ENCODE results near the gene PTPRR.

PTPRR gene

GRCh38 chr12:70645494-70646317, 274.8 kb downstream of the PTPRR start:
- peak; percentile 87 for DNase-seq (ENCODE audit: low read depth, low spot score)

GRCh38 chr12:70644861-70645260, 275.7 kb downstream of the PTPRR start:
- DNase-seq (ENCODE audit: low read depth, low spot score): peak; percentile 33

GRCh38 chr12:70643939-70644338, 276.6 kb downstream of the PTPRR start:
- DNase-seq (ENCODE audit: low read depth, low spot score): no peak

- no peak for DNase-seq (ENCODE audit: low read depth, low spot score)
Observed at GRCh38 chr12:70641691-70642090, 278.8 kb downstream of the PTPRR start.

- no peak for DNase-seq (ENCODE audit: low read depth, low spot score)
Observed at GRCh38 chr12:70640901-70641300, 279.6 kb downstream of the PTPRR start.

GRCh38 chr12:70639535-70639934, 281.0 kb downstream of the PTPRR start:
- DNase-seq (ENCODE audit: low read depth, low spot score): no peak

- no peak for DNase-seq (ENCODE audit: low read depth, low spot score)
Observed at GRCh38 chr12:70638639-70639360, 281.7 kb downstream of the PTPRR start.

GRCh38 chr12:70637303-70638085, 283.0 kb downstream of the PTPRR start, which contains the start of gene PTPRB:
TSS of gene PTPRB (minus strand) at chr12:70637429. CDS start at chr12:70637395, 34 bp downstream.
- DNase-seq (ENCODE audit: low read depth, low spot score): no peak

- DNase-seq (ENCODE audit: low read depth, low spot score): no peak
Observed at GRCh38 chr12:70635755-70636154, 284.8 kb downstream of the PTPRR start.

- no peak for DNase-seq (ENCODE audit: low read depth, low spot score)
Observed at GRCh38 chr12:70628701-70629480, 291.6 kb downstream of the PTPRR start.

GRCh38 chr12:70627677-70628076, 292.9 kb downstream of the PTPRR start:
- no peak for DNase-seq (ENCODE audit: low read depth, low spot score)

- DNase-seq (ENCODE audit: low read depth, low spot score): no peak
Observed at GRCh38 chr12:70626180-70626579, 294.4 kb downstream of the PTPRR start.

GRCh38 chr12:70619471-70620152, 300.9 kb downstream of the PTPRR start:
- DNase-seq (ENCODE audit: low read depth, low spot score): peak; percentile 16

GRCh38 chr12:70618371-70618770, 302.2 kb downstream of the PTPRR start:
- no peak for DNase-seq (ENCODE audit: low read depth, low spot score)

- DNase-seq (ENCODE audit: low read depth, low spot score): no peak
Observed at GRCh38 chr12:70617450-70617849, 303.1 kb downstream of the PTPRR start.

- no peak for DNase-seq (ENCODE audit: low read depth, low spot score)
Observed at GRCh38 chr12:70615174-70615866, 305.2 kb downstream of the PTPRR start.

GRCh38 chr12:70609739-70610491, 310.6 kb downstream of the PTPRR start:
- peak; percentile 52 for DNase-seq (ENCODE audit: low read depth, low spot score)

GRCh38 chr12:70609203-70609602, 311.3 kb downstream of the PTPRR start:
- DNase-seq (ENCODE audit: low read depth, low spot score): no peak

- no peak for DNase-seq (ENCODE audit: low read depth, low spot score)
Observed at GRCh38 chr12:70608184-70608583, 312.4 kb downstream of the PTPRR start.

Data from astrocyte of the hippocampus (primary cell).